Mucosa of descending colon (tissue), 3 donors: ENCODE data around the gene ACOT13. TPM values are rescaled to one million over a fixed set of nuclear protein-coding genes. Genes with fewer than 3 reads are reported as not detected.
"Not testable (repeated sequence)": the region's sequence is repeated elsewhere in the genome, so short reads cannot be mapped to it uniquely, and the experiment has no call there.

ENCODE experiments used
- ATAC-seq: fragments of 200-7000 bp; cut with Tn5 transposase; one replicate; pipeline ENCODE4 v1.9.1; 2020; ENCODE audit warnings: mild to moderate bottlenecking, moderate library complexity
- DNase-seq, 3 donors: peaks; one replicate each; pipeline ENCODE4 v3.0.0-alpha.2; 2020
- H3K36me3 ChIP-seq: fragments of 200-600 bp; one replicate; pipeline ENCODE4 v1.8.0; 2021; ENCODE audit warnings: low read depth, mild to moderate bottlenecking
- H3K4me1 ChIP-seq: fragments of 200-600 bp; one replicate; pipeline ENCODE4 v1.8.0; 2021; ENCODE audit warnings: low read depth, mild to moderate bottlenecking
- H3K4me3 ChIP-seq: fragments of 200-600 bp; one replicate; pipeline ENCODE4 v1.8.0; 2021; ENCODE audit warnings: mild to moderate bottlenecking
- H3K9me3 ChIP-seq: fragments of 200-600 bp; one replicate; pipeline ENCODE4 v1.8.0; 2021; ENCODE audit warnings: mild to moderate bottlenecking
- intact Hi-C, 2 donors: fragments of 100-400 bp; cut with DNase I in 1 of 2; cut with micrococcal nuclease in 1 of 2; formaldehyde crosslinking; loops; one replicate each; pipeline versions ENCODE4 v1.11.0 to v1.11.1; 2022; cut with DNase I, micrococcal nuclease
- total RNA-seq, 3 donors: library from RNA; stranded (reverse); fragmentation: NEBNext Ultra II Directional in 2 of 3; extraction: Animal tissue kit (Norgen Biotek cat#: 25700) in 2 of 3; gene quantifications; one replicate each; pipeline versions ENCODE4 v1.2.1 to v1.2.4, GENCODE V29; 2021 to 2023
- TF ChIP-seq, protein P1 (sequence below): fragments of 200-600 bp; IDR thresholded peaks from one replicate; pipeline ENCODE4 v1.8.0; 2022; ENCODE audit warnings: antibody characterized with exemption, mild to moderate bottlenecking
- donor health status: DM: no; HTN: no; CAD: no; lungs with moderate emphysema.
- donor health status: DM: no; HTN: no; CAD: no.
- donor health status: DM: no; HTN: yes; CAD: no.

The ACOT13 gene
- total RNA-seq, 3 donors from 2014 or later: 28.2 to 57.0 (median 35.3) TPM

DNA sequence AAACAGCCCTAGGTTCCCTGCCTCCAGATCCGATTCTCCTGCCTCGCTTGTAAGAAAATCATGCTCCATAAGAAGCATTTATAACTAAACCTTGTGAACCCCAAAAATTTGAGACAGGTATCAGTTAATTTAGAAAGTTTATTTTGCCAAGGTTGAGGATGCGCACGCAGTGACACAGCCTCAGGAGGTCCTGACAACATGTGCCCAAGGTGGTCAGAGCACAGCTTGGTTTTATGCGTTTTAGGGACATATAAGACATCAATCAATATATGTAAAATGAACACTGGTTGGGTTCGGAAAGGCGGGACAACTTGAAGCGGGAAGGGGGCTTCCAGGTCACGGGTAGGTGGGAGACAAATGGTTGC is 2.1 kb downstream of the ACOT13 start:
- Histone ChIP-seq H3K36me3 (no peaks in the 10 kb centered on the region), H3K4me3 (no peak overlapping the region), H3K4me1 (peaks cover 17% of the 10 kb centered on the region), H3K9me3 (peaks cover 5% of the 10 kb centered on the region)
- intact Hi-C loops: loop anchor here in 1 of 2 donors (10.0 kb wide), 1 partner anchor 106 kb away; the partner anchor contains the start of gene GMNN
- DNase-seq (no peak), ATAC-seq (no peak)
- TF ChIP-seq, protein P1, sequence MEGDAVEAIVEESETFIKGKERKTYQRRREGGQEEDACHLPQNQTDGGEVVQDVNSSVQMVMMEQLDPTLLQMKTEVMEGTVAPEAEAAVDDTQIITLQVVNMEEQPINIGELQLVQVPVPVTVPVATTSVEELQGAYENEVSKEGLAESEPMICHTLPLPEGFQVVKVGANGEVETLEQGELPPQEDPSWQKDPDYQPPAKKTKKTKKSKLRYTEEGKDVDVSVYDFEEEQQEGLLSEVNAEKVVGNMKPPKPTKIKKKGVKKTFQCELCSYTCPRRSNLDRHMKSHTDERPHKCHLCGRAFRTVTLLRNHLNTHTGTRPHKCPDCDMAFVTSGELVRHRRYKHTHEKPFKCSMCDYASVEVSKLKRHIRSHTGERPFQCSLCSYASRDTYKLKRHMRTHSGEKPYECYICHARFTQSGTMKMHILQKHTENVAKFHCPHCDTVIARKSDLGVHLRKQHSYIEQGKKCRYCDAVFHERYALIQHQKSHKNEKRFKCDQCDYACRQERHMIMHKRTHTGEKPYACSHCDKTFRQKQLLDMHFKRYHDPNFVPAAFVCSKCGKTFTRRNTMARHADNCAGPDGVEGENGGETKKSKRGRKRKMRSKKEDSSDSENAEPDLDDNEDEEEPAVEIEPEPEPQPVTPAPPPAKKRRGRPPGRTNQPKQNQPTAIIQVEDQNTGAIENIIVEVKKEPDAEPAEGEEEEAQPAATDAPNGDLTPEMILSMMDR: no peak

DNA sequence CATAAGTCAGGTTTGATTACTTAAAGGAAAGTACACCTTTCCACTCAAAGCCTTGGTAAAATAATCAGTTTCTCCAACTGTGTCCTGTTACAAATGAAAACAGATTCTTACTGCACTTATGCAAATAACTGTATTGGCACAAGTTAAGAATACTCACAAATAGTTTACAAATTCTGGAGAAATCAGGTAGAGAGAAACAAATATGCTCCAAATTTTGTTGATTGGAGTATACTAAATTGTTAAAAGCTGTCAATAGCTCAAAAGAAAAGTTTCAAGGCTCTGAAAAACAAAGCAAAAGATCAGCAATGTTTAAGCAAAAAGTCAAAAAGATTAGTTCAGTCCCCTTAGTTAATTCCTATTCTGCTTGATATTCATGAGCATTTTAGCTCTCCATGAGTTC is 3.6 kb downstream of the ACOT13 start:
- intact Hi-C loops, H3K9me3 ChIP-seq, H3K36me3 ChIP-seq, DNase-seq, ATAC-seq, H3K4me3 ChIP-seq: not testable (repeated sequence)
- peaks cover 15% of the 10 kb centered on the region for H3K4me1 ChIP-seq

DNA sequence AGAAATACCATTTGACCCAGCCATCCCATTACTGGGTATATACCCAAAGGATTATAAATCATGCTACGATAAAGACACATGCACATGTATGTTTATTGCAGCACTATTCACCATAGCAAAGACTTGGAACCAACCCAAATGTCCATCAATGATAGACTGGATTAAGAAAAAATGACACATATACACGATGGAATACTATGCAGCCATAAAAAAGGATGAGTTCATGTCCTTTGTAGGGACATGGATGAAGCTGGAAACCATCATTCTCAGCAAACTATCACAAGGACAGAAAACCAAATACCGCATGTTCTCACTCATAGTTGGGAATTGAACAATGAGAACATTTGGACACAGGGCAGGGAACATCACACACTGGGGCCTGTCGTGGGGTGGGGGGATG is 4.2 kb downstream of the ACOT13 start:
- H3K4me1 ChIP-seq, intact Hi-C loops, H3K4me3 ChIP-seq, H3K9me3 ChIP-seq, H3K36me3 ChIP-seq, ATAC-seq, DNase-seq: not testable (repeated sequence)

DNA sequence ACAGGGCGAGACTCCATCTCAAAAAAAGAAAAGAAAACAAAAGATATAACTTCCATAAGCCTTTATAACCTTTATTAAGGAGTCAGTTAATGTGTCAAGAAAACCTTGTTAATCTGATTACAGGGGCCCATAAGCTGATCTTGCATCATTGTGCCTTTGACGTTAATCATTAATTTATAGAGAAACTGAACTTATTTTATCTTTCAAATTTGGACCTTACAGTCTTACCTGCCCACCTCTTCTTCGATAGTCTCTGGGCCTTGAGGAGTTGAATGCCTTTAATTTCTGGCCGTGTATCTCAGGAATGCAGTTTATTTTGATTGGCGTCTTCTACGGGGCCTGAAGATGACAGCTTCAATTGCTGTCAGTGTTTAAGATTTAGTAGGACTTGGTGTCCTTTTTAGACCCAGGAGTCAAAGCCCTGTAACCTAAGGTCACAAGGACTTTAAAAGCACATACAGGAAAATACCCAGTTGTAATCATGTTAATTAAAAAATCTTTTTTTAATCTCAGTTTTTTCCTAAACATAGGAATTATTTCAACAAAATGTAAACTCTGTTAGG is 5.8 kb downstream of the ACOT13 start:
- intact Hi-C loops: no loop called here
- no peaks in the 10 kb centered on the region for H3K36me3 ChIP-seq
- H3K4me1 ChIP-seq: peaks cover 9% of the 10 kb centered on the region
- peaks cover 5% of the 10 kb centered on the region for H3K9me3 ChIP-seq
- TF ChIP-seq, protein P1: no peak
- H3K4me3 ChIP-seq: no peak overlapping the region
- ATAC-seq (no peak), DNase-seq (no peak)

DNA sequence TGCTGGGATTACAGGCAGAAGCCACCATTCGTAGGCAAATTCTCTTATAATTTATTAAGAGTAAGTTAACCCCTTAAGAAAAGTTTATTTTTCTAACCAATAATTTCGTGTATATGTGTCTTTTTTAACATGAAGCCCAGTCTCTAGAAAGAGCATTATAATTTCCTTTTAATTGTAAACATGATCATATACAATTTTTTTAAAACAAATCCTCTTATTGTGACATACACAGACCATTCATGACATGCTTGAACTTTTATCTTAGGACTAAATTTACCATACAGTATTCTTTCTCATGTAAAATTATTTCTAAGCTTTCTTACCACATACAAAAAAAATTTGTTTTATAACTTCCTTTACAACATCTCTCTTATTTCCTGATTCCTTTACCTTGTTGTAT is 6.7 kb downstream of the ACOT13 start:
- H3K36me3 ChIP-seq: no peaks in the 10 kb centered on the region
- H3K4me3 ChIP-seq: no peak overlapping the region
- H3K9me3 ChIP-seq: peaks cover 5% of the 10 kb centered on the region
- no peaks in the 10 kb centered on the region for H3K4me1 ChIP-seq
- intact Hi-C loops: no loop called here
- ATAC-seq (no peak), DNase-seq (no peak)
- TF ChIP-seq, protein P1: no peak

DNA sequence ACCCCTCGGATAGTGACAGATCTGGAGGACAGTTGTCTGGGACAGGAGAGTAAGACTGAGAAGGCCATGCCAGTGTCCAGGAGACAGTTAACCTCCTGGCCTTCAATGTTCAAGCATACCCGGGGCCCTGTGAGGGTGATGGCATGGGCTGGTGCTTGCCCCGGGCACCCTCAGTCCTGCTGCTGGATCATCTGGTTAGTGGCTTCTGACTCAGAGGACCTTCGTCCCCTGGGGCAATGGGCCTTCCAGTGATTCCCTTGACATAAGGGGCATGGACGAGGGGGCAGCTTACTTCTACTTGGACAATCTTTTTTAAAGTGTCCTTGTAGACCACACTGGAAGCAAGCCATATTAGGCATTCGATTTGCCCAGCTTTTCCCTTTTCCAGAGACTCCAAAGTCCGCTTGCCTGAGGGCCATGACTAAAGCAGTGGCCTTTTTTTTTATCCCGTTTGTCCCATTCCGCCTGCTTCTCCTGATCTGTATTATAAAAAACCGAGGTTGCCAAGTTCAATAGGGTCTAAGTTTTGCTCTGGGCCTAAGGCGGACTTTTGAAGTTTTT is 12.0 kb downstream of the ACOT13 start:
- H3K4me1 ChIP-seq, H3K9me3 ChIP-seq, DNase-seq, ATAC-seq, H3K4me3 ChIP-seq, H3K36me3 ChIP-seq, intact Hi-C loops: not testable (repeated sequence)

DNA sequence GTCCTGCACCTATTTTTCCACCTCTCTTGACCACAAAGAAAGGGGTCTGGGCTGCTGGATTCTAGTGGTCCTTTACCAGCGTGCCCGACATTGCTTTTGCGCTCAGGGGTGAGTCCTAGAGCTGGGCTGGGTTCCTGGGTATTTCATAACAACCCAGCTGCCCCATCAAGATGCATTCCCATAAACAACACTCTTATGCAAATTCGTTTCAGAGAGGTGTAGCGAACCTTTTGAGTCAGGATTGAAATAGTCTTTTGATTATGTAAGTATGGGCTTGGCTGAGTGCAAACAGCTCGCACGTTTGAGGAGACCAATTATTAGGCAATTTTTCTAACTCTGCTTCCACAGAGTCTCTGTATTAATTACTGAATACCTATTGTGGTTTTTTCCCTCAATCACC is 13.7 kb downstream of the ACOT13 start:
- Histone ChIP-seq H3K4me3 (no peak overlapping the region), H3K9me3 (no peaks in the 10 kb centered on the region), H3K36me3 (no peaks in the 10 kb centered on the region), H3K4me1 (no peaks in the 10 kb centered on the region)
- ATAC-seq (no peak), DNase-seq (no peak)
- TF ChIP-seq, protein P1: no peak
- intact Hi-C loops: no loop called here
